B cell (primary cell): Measurements from ENCODE around the gene EGFLAM. TPM values are rescaled to one million over a fixed set of nuclear protein-coding genes. Genes with fewer than 3 reads are reported as not detected.

Experiments
- ATAC-seq: fragments of 200-7000 bp; cut with Tn5 transposase; one replicate; pipeline ENCODE4 v1.10.0; 2021; ENCODE audit warnings: low read depth, mild to moderate bottlenecking, moderate number of reproducible peaks, moderate library complexity
- CTCF ChIA-PET: fragments of 350-600 bp; sonication (Branson Sonifier 250); formaldehyde crosslinking; loops from one replicate; lab custom pipeline; 2021; ENCODE audit warnings: antibody characterized with exemption, inconsistent platforms; lab: Charles Lee
- POLR2A ChIA-PET: fragments of 350-600 bp; sonication (Branson Sonifier 250); formaldehyde crosslinking; loops from one replicate; lab custom pipeline; 2021; ENCODE audit warnings: antibody characterized with exemption; lab: Charles Lee
- DNase-seq: peaks from one replicate; pipeline ENCODE4 v3.0.0; 2013
- H2AFZ ChIP-seq: 2 replicates; pipeline ENCODE4 v1.6.1; 2012; ENCODE audit warnings: mild to moderate bottlenecking, low read depth, low read length; ENCODE audit not compliant: insufficient read depth, poor library complexity, severe bottlenecking
- H3K27ac ChIP-seq, 2 donors: 1 replicate in 1 of 2; 2 replicates in 1 of 2; pipeline ENCODE4 v1.5.1; 2012 to 2013; ENCODE audit warnings: low read length in 2 of 2, mild to moderate bottlenecking in 2 of 2, moderate library complexity in 1 of 2
- H3K27me3 ChIP-seq, 4 experiments: fragments of 200-600 bp in 1 of 4; sonication (generic) in 1 of 4; replicated peaks in 1 of 4; 1 replicate in 2 of 4; 2 replicates in 2 of 4; pipeline versions ENCODE4 v1.6.1 to v1.7.0; 2013 to 2016; ENCODE audit warnings: low read length in 3 of 4, mild to moderate bottlenecking in 2 of 4, mixed read lengths in 1 of 4, moderate library complexity in 1 of 4; ENCODE audit not compliant: insufficient read depth in 4 of 4, control insufficient read depth in 3 of 4; ENCODE audit errors: control extremely low read depth in 1 of 4
- H3K36me3 ChIP-seq, 2 experiments: replicated peaks in 1 of 2; 1 replicate in 1 of 2; 2 replicates in 1 of 2; pipeline versions ENCODE4 v1.6.1 to v1.7.1; 2013; ENCODE audit warnings: low read length in 1 of 2; ENCODE audit not compliant: insufficient read depth in 2 of 2, control insufficient read depth in 1 of 2; ENCODE audit errors: control extremely low read depth in 1 of 2, extremely low read depth in 1 of 2
- H3K4me1 ChIP-seq, 2 donors: fragments of 200-600 bp in 1 of 2; sonication (generic) in 1 of 2; 1 replicate in 1 of 2; 2 replicates in 1 of 2; pipeline versions ENCODE4 v1.5.1 to v1.6.1; 2013 to 2017; ENCODE audit warnings: low read length in 2 of 2; ENCODE audit not compliant: control insufficient read depth in 2 of 2, insufficient read depth in 2 of 2
- H3K4me2 ChIP-seq: replicated peaks from 2 replicates; pipeline ENCODE3; 2012; ENCODE audit warnings: mild to moderate bottlenecking, low read depth, low read length; ENCODE audit not compliant: poor library complexity, severe bottlenecking
- H3K4me3 ChIP-seq, 5 experiments: fragments of 200-600 bp in 1 of 5; sonication (generic) in 1 of 5; 1 replicate in 3 of 5; 2 replicates in 2 of 5; pipeline versions ENCODE4 v1.5.1 to v1.7.0; 2011 to 2016; ENCODE audit warnings: low read length in 4 of 5, mild to moderate bottlenecking in 4 of 5, low read depth in 2 of 5, control low read depth in 1 of 5, moderate library complexity in 1 of 5; ENCODE audit not compliant: insufficient read depth in 1 of 5; ENCODE audit errors: control extremely low read depth in 1 of 5, extremely low read depth in 1 of 5
- H3K79me2 ChIP-seq: fragments of 200-600 bp; sonication (generic); one replicate; pipeline ENCODE4 v1.6.0; 2016; ENCODE audit warnings: low read length; ENCODE audit not compliant: control insufficient read depth, insufficient read depth
- H3K9ac ChIP-seq: fragments of 200-600 bp; sonication (generic); 2 replicates; pipeline ENCODE4 v1.6.1; 2017; ENCODE audit warnings: mild to moderate bottlenecking, low read length, moderate library complexity
- H3K9me3 ChIP-seq, 3 donors: one replicate each; pipeline versions ENCODE4 v1.6.1 to v1.7.1; 2013; ENCODE audit warnings: low read length in 2 of 3; ENCODE audit not compliant: control insufficient read depth in 2 of 3, insufficient read depth in 1 of 3; ENCODE audit errors: control extremely low read depth in 1 of 3
- H4K20me1 ChIP-seq: 2 replicates; pipeline ENCODE4 v1.6.0; 2012; ENCODE audit warnings: mild to moderate bottlenecking, low read length; ENCODE audit not compliant: insufficient read depth, control insufficient read depth, poor library complexity, severe bottlenecking
- H3K27ac Mint-ChIP-seq: one replicate; pipeline ENCODE4 v1.8.0; 2021; ENCODE audit warnings: mixed read lengths
- H3K27me3 Mint-ChIP-seq: one replicate; pipeline ENCODE4 v1.8.0; 2021; ENCODE audit warnings: mixed read lengths
- H3K4me1 Mint-ChIP-seq: one replicate; pipeline ENCODE4 v1.8.0; 2021; ENCODE audit warnings: mixed read lengths
- H3K4me3 Mint-ChIP-seq: one replicate; pipeline ENCODE4 v1.8.0; 2021; ENCODE audit warnings: mixed read lengths
- H3K9me3 Mint-ChIP-seq: one replicate; pipeline ENCODE4 v1.8.0; 2022; ENCODE audit warnings: mixed read lengths; ENCODE audit not compliant: insufficient read depth
- EZH2 ChIP-seq: IDR thresholded peaks from 2 replicates; pipeline ENCODE4 v1.6.1; 2012; ENCODE audit warnings: borderline replicate concordance, low read depth, mild to moderate bottlenecking, moderate library complexity, low read length; ENCODE audit not compliant: insufficient read depth, poor library complexity, severe bottlenecking
- WGBS: methylation state at CpG from one replicate; pipeline ENCODE4 v1.1.5; 2013; ENCODE audit warnings: missing lambda C conversion rate; ENCODE audit not compliant: insufficient coverage; 5-methylcytosine and 5-hydroxymethylcytosine counted together
- intact Hi-C: fragments of 100-400 bp; cut with micrococcal nuclease; formaldehyde crosslinking; loops from one replicate; pipeline ENCODE4 v1.10.0; 2022
- polyA plus RNA-seq: library from polyadenylated mRNA; depleted of rRNA; stranded (reverse); fragments of >200 nt; gene quantifications from 2 replicates; pipeline ENCODE4 v1.2.3, GENCODE V29; 2012
- total RNA-seq, 2 donors: library from RNA; stranded (reverse); fragments of 120-200 nt in 1 of 2; gene quantifications; 1 replicate in 1 of 2; 2 replicates in 1 of 2; pipeline versions ENCODE4 v1.2.3 to v1.2.4, GENCODE V29; 2013 to 2022
- TF ChIP-seq, protein P1 (sequence below): fragments of 200-600 bp; IDR thresholded peaks from one replicate; pipeline ENCODE4 v1.8.0; 2022; ENCODE audit warnings: antibody characterized with exemption, mild to moderate bottlenecking

The EGFLAM gene
- total and polyA plus RNA-seq, 2 donors (not counting 1 experiment from before 2014, with no cell fraction given) = not detected

DNA sequence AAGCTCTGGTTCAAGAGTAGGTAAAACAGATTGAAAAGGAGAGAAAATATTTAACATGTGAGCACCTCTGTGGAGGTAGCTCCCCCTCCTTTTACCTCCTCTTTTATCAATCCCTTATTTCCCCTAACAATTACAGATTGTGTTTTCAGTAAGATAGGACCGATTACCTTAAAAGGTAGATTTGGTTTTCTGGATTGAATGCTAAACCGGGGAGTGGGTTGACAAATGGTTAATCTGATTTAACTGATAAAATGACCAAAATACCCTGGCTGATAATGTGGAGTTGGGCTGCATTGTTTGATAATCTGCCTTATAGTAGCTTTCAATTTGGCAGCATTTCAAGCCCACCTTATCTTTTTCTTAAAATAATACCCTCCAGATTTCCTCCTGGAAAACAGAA, 83.9 kb downstream of the EGFLAM start:
- Histone ChIP-seq H3K27me3 (no peaks in the 10 kb centered on the region), H3K9ac (no peak overlapping the region), H3K79me2 (no peaks in the 10 kb centered on the region), H3K27ac (no peak overlapping the region), H4K20me1 (no peaks in the 10 kb centered on the region), H3K36me3 (no peaks in the 10 kb centered on the region), H3K9me3 (peaks cover 0 to 3% (median 0%) of the 10 kb centered on the region in 3 donors), H2AFZ (no peak overlapping the region), H3K4me3 (no peak overlapping the region), H3K4me1 (no peaks in the 10 kb centered on the region), H3K4me2 (no peak overlapping the region)
- CTCF ChIA-PET = no interaction called here
- H3K4me1 Mint-ChIP-seq = no peaks in the 10 kb centered on the region
- peaks cover 6% of the 10 kb centered on the region for H3K27me3 Mint-ChIP-seq
- intact Hi-C loops = no loop called here
- POLR2A ChIA-PET = no interaction called here
- no peak overlapping the region for H3K4me3 Mint-ChIP-seq
- ATAC-seq (no peak), DNase-seq (no peak)
- no peak overlapping the region for H3K27ac Mint-ChIP-seq
- H3K9me3 Mint-ChIP-seq = no peaks in the 10 kb centered on the region
- WGBS = no CpG with 5 or more reads among the region's 2 CpGs
- TF ChIP-seq, protein P1, sequence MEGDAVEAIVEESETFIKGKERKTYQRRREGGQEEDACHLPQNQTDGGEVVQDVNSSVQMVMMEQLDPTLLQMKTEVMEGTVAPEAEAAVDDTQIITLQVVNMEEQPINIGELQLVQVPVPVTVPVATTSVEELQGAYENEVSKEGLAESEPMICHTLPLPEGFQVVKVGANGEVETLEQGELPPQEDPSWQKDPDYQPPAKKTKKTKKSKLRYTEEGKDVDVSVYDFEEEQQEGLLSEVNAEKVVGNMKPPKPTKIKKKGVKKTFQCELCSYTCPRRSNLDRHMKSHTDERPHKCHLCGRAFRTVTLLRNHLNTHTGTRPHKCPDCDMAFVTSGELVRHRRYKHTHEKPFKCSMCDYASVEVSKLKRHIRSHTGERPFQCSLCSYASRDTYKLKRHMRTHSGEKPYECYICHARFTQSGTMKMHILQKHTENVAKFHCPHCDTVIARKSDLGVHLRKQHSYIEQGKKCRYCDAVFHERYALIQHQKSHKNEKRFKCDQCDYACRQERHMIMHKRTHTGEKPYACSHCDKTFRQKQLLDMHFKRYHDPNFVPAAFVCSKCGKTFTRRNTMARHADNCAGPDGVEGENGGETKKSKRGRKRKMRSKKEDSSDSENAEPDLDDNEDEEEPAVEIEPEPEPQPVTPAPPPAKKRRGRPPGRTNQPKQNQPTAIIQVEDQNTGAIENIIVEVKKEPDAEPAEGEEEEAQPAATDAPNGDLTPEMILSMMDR = no peak
- TF ChIP-seq EZH2 = no peak

DNA sequence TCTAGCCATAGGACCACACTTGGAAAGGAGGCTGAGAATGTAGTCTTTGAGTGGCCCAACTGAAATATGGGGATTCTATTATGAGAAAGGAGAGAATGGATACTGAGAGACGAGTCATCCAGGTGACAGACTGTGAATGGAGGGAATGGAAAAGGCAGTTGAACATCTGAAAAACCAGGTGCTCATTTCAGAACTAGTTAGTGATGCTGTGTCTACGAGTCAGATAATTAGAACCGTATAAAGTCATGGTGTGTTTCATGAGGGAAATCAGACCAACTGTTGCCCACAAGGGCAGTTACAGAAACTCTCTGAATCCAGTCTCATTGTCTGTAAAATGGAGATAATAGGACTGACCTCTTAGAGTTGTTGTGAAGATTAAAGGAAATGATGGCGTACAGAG, 86.5 kb downstream of the EGFLAM start:
- CTCF ChIA-PET = no interaction called here

More for the DNA sequence above, 86.5 kb downstream of the EGFLAM start:
- no peak overlapping the region for H2AFZ ChIP-seq
- POLR2A ChIA-PET = no interaction called here
- no peak for DNase-seq
- no peaks in the 10 kb centered on the region for H3K36me3 ChIP-seq
- H4K20me1 ChIP-seq = no peaks in the 10 kb centered on the region
- Mint-ChIP-seq H3K9me3 (no peaks in the 10 kb centered on the region), H3K4me3 (no peak overlapping the region), H3K4me1 (no peaks in the 10 kb centered on the region), H3K27ac (no peak overlapping the region), H3K27me3 (peaks cover 3% of the 10 kb centered on the region)
- no peak overlapping the region for H3K4me2 ChIP-seq
- no peak overlapping the region for H3K27ac ChIP-seq
- H3K4me3 ChIP-seq = no peak overlapping the region
- WGBS = 69% methylated on average over 3 of the region's 4 CpGs
- H3K9ac ChIP-seq = no peak overlapping the region
- peaks cover 0 to under 1% (median 0%) of the 10 kb centered on the region in 3 donors for H3K9me3 ChIP-seq
- intact Hi-C loops = no loop called here
- ATAC-seq = no peak
- no peaks in the 10 kb centered on the region for H3K27me3 ChIP-seq
- no peaks in the 10 kb centered on the region for H3K4me1 ChIP-seq
- H3K79me2 ChIP-seq = no peaks in the 10 kb centered on the region
- TF ChIP-seq, protein P1 = no peak
- TF ChIP-seq EZH2 = no peak
